ENCODE results near the gene CPNE1.

DNA sequence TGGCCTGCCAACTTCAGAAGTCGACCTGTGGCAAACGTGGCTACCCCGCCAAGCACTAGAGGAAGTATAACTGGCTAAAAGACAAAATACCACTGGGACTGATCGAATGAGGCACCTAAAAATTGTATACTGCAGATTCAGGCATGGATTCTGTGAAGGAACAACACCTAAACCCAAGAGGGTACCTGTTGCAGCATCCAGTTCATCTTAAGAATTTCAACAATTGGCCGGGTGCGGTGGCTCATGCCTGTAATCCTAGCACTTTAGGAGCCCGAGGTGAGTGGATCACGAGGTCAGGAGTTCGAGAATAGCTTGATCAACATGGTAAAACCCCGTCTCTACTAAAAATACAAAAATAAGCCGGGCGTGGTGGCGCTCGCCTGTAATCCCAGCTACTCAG lies 76.3 kb downstream of the CPNE1 start:
- TF ChIP-seq ZFP30 (CRISPR knock-in tag; IDR thresholded peaks at IDR 0.05) = no peak
- no peak for TF ChIP-seq ZNF8 (CRISPR knock-in tag; IDR thresholded peaks at IDR 0.05)
- no peak for TF ChIP-seq TOX (CRISPR knock-in tag; IDR thresholded peaks at IDR 0.05; ENCODE audit: borderline replicate concordance)
- TF ChIP-seq, protein P1, sequence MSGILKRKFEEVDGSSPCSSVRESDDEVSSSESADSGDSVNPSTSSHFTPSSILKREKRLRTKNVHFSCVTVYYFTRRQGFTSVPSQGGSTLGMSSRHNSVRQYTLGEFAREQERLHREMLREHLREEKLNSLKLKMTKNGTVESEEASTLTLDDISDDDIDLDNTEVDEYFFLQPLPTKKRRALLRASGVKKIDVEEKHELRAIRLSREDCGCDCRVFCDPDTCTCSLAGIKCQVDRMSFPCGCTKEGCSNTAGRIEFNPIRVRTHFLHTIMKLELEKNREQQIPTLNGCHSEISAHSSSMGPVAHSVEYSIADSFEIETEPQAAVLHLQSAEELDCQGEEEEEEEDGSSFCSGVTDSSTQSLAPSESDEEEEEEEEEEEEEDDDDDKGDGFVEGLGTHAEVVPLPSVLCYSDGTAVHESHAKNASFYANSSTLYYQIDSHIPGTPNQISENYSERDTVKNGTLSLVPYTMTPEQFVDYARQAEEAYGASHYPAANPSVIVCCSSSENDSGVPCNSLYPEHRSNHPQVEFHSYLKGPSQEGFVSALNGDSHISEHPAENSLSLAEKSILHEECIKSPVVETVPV (CRISPR knock-in tag; IDR thresholded peaks at IDR 0.05) = no peak
- TF ChIP-seq, protein P2, sequence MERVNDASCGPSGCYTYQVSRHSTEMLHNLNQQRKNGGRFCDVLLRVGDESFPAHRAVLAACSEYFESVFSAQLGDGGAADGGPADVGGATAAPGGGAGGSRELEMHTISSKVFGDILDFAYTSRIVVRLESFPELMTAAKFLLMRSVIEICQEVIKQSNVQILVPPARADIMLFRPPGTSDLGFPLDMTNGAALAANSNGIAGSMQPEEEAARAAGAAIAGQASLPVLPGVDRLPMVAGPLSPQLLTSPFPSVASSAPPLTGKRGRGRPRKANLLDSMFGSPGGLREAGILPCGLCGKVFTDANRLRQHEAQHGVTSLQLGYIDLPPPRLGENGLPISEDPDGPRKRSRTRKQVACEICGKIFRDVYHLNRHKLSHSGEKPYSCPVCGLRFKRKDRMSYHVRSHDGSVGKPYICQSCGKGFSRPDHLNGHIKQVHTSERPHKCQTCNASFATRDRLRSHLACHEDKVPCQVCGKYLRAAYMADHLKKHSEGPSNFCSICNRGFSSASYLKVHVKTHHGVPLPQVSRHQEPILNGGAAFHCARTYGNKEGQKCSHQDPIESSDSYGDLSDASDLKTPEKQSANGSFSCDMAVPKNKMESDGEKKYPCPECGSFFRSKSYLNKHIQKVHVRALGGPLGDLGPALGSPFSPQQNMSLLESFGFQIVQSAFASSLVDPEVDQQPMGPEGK (CRISPR knock-in tag; IDR thresholded peaks at IDR 0.05; ENCODE audit: borderline replicate concordance) = no peak
- no peak for TF ChIP-seq ZNF565 (CRISPR knock-in tag; conservative IDR thresholded peaks at IDR 0.05; ENCODE audit: low read depth)
- no peak for TF ChIP-seq OSR1 (CRISPR knock-in tag; IDR thresholded peaks at IDR 0.05)

All from SK-N-SH treated with all-trans-retinoic acid at 6 μM for 48 hours (cell line).